Embryonic facial prominence (tissue), 1 donor: ENCODE data around the gene TNFSF9.
"Not testable (repeated sequence)": the region's sequence is repeated elsewhere in the genome, so short reads cannot be mapped to it uniquely, and the experiment has no call there.

Source experiments
- DNase-seq: peaks from one replicate; pipeline ENCODE4 v3.0.0-alpha.2; 2016; ENCODE audit errors: extremely low spot score

The TNFSF9 gene

DNA sequence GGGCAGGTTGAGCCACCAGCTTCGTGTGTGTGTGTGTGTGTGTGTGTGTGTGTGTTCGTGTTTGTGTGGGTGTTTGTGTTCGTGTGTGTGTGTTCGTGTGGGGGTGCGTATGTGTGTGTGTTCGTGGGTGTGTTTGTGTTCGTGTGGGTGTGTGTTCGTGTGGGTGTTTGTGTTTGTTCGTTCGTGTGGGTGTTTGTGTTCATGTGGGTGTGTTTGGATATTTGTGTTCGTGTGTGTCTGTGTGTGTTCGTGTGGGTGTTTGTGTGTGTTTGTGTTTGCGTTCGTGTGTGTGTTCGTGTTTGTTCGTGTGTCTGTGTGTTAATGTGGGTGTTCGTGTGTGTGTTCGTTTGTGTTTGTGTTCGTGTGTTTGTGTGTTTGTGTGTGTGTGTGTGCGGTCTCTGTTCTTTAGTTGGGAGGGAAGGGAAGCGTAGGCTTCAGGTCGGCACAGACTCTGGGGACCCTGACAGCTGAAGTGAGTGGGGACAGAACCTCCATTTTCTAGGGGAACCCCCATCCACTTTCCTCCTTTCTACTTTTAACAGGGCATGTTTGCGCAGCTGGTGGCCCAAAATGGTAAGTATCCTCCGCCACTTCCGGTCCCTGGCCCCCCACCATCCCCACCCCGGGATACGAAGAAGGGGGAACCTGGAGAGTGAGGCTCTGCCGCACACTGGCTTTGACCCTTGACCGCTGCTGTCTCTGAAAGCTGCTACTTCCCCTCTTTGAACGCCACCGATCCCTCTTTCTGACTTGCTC, 1.6 kb downstream of the TNFSF9 start:
- no peak for DNase-seq

DNA sequence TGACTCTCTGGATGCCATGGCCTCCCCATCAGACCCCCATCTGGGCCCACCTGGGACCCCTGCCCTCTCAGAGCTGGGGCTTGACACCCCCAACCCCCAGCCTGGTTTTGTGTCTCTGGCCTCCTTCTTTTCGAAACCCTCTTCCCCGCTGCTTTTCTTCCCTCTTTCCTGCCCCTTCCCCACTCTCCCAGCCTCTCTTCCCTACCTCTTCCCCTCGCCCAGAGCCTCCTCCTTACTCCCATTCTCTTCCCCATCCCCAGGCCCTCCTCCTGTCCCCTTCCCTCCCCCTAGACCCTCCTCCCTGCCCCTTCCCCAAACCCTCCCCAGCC, 2.1 kb downstream of the TNFSF9 start:
- DNase-seq, result no peak

DNA sequence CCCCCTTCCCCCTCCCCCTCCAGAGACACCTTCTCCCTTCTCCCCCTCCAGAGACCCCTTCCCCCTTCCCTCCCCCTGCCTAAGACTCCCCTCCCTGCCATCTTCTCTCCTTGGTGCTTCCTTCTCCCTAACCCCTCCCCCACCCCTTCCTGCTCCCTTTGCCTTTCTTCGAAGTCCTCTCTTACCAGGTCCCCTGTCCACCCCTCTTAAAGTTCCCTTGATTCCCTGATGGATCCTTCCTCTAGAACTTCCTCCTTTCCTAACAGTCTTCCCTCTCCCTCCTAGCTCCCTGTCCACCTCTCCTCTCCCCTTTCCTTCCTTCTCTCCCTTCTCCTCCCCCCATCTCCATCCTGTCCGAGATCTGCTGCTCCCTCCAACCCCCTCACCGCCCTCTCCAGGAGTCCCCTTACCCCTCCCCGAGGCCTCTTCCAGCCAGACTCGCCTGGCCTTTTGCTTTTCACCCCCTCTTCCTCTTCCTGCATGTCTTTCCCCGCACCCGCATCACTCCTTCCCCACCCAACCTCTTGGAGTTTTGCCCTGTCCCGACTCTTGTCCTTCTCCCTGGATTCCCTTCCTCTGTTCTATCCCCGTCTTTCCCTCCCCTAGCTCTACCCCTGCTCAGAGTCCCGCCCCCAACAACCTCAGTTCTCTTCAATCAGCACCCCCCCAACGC, 3.1 kb downstream of the TNFSF9 start:
- DNase-seq, result no peak

DNA sequence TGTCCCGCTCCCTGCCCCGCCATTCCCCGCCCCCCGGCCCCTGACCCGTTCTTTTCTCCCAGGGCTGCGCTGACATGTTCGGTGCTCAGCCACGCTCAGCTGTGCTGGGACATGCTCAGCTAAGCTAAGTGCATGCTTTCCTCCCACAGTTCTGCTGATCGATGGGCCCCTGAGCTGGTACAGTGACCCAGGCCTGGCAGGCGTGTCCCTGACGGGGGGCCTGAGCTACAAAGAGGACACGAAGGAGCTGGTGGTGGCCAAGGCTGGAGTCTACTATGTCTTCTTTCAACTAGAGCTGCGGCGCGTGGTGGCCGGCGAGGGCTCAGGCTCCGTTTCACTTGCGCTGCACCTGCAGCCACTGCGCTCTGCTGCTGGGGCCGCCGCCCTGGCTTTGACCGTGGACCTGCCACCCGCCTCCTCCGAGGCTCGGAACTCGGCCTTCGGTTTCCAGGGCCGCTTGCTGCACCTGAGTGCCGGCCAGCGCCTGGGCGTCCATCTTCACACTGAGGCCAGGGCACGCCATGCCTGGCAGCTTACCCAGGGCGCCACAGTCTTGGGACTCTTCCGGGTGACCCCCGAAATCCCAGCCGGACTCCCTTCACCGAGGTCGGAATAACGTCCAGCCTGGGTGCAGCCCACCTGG, 3.7 kb downstream of the TNFSF9 start:
- no peak for DNase-seq

DNA sequence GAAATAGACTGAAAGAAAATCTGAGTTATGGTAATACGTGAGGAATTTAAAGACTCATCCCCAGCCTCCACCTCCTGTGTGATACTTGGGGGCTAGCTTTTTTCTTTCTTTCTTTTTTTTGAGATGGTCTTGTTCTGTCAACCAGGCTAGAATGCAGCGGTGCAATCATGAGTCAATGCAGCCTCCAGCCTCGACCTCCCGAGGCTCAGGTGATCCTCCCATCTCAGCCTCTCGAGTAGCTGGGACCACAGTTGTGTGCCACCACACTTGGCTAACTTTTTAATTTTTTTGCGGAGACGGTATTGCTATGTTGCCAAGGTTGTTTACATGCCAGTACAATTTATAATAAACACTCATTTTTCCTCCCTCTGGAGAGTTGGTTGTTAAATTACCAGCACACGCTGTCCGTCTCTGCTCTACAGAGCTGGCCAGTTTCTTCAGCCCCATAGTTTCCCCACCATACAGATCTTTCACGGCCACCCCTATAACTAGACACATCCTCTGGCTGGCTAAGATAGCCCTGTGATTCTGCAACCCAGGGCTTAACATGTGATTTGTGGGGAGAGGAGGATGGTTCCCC, 4.8 kb downstream of the TNFSF9 start:
- no peak for DNase-seq

DNA sequence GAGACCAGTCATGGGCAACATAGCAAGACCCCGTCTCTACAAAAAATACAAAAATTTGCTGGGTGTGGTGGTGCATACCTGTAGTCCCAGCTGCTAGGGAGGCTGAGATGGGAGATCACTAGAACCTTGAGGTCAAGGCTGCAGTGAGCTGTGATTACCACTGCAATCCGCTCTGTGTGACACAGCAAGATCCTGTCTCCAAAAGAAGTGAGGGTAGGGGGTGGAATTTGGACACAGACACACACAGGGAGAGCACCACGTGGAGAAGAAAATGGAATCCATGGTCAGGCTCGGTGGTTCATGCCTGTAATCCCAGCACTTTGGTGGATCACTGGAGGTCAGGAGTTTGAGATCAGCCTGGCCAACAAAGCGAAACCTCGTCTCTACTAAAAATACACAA, 8.7 kb downstream of the TNFSF9 start:
- no peak for DNase-seq

DNA sequence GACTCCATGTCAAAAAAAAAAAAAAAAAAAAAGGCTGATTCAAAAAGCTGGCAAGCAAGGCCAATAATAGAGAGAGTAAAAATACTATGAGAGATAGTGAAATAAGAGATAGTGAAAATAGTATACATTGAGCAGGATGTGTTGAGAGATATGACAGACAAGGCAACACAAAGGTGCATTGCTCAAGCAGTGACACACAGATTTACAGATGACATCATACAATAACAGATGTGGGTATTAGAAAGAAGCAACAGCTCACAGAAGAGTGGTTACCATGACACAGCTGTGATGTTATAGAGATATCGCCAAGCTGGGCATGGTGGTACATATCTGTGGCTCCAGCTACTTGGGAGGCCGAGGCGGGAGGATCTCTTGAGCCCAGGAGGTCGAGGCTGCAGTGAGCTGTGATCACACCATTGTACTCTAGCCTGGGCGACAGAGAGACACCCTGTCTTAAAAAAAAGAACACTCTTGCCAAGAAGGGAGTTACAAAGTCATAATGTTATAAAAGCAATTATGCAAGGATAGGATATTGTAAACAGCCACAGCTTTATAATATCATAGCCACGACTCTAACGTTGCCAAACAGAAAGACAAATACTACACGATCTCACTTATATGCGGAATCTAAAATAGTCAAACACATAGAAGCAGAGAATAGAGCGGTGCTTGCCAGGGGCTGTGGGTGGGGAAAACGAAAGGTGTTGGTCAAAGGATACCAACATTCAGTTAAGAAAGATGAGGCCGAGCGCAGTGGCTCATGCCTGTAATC, 10.3 kb downstream of the TNFSF9 start:
- no peak for DNase-seq

DNA sequence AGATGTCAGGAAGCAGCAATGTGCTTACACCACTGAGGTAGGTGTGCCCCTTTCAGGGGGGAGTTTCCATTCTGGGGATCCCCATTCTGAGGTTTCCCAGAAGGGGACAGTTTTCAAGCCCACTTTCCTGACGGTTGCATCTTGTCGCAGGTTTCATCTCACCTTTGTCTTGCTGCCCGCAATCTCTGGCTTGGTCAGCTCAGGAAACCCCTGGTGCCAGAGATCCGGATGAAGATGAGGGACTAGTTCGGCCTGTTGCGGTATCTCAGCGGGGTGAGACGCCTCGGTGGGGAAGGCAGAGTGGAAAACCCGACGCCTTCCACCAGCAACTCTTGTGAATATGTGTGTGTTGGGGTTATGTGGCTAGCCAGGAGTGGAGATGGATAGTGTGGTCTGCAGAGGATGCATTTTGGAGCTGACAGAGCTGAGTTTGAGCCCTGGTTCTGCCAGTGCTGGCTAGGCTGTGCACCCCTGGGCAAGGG, 13.1 kb downstream of the TNFSF9 start:
- no peak for DNase-seq

DNA sequence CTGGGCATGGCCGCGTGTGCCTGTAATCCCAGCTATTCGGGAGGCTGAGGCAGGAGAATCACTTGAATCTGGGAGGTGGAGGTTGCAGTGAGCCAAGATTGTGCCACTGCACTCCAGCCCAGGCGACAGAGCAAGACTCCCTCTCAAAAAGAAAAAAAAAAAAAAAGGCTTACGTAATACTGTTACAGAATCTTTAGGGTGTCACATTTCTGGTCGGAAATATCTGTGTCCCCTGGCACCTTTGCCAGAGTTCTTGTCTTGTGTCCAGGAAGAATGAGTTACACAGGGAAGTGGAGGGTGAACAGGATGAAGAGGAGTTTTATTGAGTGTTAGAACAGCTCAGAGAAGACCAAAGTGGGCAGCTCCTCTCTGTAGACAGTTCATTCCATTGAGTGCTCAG, 19.9 kb downstream of the TNFSF9 start:
- not testable (repeated sequence) for DNase-seq

DNA sequence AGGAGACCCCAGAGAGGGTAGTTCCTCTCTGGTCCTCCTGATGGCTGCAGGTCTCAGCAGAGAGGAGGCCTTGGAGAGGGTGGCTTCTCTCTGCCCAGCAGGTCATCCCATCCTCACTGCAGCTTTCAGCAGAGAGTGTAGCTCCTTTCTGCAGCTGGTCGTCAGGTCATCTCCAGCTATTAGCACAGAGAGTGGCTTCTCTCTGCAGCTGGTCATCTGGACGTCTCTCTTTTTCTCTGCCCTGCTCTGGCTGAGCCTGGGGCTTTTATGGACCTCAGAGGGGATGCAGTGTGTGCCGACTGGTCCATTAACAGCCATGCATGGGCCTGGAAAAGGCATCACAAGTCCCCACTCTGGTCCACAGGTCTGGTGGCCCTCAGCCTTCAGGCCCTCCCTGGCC, 20.3 kb downstream of the TNFSF9 start:
- DNase-seq, result no peak

DNA sequence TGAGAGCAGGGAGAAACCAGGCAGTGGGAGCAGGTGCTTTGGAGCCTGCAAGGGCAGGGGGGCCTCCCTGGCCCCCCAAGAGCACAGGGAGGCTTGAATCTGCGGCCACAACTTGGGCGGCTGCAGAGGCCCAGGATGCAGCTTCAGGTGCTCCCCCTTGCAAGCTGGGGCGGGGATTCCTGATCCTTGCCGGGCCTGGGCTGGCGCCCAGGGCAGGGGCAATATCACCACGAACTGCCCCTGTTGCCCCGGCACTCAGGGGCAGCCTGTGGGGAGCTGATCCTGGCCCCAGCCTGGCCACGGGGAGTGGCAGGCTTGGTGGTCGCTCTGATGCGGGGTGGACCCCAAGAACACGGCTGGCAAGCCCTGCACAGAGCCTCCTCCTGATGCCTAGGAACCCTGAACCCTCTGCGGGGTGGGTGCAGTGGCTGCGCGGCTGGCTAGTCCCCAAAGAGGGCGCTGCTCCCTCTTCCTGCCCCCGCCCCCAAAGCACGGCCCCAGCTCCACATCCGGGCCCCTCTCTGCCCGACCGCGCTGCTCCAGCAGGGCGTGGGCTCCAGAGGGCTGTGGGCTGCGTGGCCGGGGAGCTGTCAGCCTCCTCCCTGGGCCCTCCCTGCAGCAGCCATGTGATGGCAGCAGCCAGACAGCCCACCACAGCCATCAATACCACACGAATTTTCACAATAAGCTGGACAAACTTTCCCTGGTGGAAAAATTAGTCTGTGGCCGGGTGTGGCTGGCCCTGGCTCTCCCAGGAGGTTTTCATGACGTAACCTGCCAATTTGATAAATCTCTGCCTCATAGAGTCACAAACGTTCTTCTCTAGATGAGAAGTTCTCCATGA, 21.0 kb downstream of the TNFSF9 start:
- no peak for DNase-seq

DNA sequence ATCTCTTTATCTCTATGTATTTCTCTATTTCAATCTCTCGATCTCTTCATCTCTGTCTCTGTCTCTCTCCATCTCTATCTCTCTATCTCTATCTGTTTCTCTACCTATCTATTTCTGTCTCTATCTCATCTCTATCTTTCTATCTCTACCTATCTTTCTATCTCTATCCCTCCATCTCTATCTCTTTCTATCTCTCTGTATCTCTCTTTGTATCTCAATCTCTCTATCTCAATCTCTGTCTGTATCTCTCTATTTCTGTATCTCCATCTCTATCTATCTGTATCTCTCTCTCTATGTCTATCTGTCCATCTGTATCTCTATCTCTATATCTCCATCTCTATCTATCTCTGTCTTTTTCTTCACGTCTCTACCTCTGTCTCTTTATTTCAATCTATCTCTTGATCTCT, 25.2 kb downstream of the TNFSF9 start:
- DNase-seq, result no peak

DNA sequence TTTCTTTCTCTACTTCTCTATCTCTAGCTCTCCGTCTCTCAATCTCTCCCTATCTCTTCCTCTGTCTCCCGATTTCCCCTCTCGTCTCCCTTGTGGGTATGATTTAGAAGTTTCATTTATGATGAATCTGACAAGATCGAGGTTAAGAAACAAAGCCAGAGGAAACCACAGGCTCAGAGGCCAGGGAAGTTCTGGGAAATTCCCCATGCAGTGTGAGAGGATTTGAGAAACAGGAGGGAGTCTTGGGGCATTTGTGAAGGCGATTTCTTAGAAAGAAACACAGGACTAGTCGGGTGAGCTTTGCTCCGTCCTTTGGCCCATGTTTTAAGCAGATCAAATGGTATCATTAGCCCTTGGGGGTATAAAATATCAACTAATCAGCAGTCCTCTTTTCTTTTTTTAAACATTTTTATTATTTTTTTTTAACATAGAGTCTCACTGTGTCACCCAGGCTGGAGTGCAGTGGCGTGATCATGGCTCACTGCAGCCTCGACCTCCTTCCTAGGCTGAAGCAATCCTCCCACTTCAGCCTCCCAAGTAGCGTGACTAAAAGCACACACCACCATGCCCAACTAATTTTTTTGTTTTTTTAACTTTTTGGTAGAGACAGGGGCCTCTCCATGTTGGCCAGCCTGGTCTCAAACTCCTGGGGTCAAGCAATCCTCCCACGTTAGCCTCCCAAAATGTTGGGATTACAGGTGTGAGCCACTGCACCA, 25.8 kb downstream of the TNFSF9 start:
- DNase-seq, result no peak

DNA sequence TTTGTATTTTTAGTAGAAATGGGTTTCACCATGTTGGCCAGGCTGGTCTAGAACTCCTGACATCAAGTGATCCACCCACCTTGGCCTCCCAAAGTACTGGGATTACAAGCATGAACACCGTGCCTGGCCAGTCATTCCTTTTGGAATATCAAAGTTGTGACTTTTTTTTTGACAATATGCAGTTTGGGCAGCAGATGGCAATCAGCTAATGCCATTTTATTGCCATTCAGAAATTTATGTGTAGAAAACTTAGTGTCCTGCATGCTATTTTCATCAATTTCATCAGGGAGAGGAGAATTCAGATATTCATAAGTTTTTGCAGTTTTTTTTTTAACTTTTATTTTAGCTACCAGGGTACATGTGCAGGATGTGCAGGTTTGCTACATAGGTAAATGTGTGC, 31.6 kb downstream of the TNFSF9 start:
- DNase-seq, result not testable (repeated sequence)

DNA sequence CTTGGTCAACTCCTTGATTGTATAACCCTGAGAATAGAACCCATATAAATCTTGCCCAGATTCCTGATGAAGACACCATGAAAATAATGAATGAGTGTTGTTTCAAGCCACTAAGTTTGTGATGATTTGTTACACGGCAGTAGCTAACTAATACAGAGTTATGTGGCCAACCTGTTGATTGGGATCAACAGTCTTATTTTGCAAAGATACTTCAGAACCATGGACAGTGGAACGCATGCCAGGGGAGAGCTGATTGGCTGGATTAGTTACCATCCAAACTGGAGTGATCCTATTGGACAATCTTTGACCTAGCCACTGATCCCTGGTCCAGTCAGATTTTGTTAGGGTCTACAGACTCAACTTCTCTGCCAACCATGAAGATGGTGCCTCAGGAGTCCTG, 33.6 kb downstream of the TNFSF9 start:
- DNase-seq, result no peak

DNA sequence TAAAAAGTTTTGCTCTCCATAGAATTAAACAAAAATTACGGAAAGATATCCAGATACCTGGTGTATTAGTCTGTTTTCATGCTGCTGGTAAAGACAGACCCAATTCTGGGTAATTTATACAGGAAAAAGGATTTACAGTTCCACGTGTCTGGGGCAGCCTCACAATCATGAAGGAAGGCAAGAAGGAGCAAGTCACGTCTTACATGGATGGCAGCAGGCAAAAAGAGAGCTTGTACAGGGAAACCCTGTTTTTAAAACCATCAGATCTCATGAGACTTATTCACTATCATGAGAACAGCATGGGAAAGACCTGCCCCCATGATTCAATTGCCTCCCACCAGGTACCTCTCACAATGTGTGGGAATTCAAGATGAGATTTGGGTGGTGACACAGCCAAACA, 35.9 kb downstream of the TNFSF9 start:
- DNase-seq, result not testable (repeated sequence)

DNA sequence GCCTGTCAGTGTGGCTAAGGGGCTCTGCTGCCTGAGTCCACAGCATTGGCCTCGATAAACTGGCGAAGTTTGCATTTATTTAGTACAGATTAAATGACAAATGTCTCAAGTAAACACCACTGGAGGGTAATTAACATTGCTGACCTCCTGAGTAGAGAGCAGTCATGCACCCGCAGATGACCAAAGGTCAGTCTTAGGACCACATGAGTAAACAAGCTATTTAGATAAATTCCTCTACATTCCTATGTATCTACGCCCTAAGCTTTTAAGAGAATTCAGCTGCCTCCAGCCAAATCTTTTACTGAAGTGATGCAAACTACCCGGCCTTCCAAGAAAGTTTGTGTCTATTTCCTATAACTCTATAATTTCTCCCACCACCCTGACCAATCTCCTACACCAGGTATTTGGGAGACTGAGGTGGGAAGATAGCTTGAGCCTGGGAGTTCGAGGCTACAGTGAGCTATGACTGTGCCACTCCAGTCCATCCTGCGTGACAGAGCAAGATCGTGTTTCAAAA, 37.2 kb downstream of the TNFSF9 start:
- DNase-seq, result no peak

DNA sequence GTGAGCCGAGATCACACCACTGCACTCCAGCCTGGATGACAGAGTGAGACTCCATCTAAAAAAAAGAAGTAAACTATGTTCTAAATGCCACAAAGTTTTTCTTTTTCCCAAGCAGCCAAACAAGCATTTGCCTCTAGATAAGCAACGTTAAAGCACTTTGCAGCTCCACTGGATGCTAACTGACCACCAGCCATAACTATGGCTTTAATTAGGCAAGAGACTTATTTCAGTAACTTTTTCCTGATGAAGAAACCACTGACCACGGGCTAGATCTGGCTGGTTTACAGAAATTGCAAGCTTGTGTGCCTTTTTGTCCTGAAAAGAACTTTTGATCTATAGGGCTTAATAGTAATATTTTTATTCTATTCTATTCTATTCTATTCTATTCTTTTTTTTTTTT, 38.0 kb downstream of the TNFSF9 start:
- DNase-seq, result no peak

DNA sequence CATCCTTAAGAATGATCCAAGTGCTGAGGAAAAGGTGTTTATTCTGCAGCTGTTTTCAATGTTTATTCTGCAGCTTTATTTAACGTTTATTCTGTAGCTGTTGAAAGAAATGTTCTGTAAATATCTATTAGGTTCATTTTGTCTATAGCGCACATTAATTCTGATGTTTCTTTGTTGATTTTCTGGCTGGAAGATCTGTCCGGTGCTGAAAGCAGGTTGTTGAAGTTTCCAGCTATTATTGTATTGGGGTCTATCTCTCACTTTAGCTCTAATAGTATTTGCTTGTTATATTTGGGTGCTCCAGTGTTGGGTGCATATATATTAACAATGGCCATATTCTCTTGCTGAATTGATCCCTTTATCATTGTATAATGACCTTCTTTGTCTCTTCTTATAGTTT, 39.9 kb downstream of the TNFSF9 start:
- no peak for DNase-seq

DNA sequence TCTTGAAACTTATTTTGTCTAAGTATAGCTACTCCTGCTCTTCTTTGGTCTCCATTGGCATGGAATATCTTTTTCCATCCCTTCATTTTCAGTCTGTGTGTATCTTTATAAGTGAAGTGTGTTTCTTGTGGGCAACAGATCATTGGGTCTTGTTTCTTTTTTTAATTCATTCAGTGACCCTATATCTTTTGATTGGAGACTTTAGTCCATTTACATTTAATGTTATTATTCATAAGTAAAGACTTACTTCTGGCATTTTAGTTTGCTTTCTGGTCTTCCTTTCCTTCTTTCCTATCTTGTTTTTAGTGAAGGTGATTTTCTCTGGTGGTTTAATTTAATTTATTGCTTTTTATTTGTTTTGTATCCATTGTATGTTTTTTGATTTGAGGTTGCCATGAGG, 40.3 kb downstream of the TNFSF9 start:
- DNase-seq, result no peak
